HUES48 (cell line): ENCODE data around the gene ASB16.

ENCODE experiments used
- H3K27ac ChIP-seq: one replicate; pipeline ENCODE4 v1.7.0; 2013; ENCODE audit warnings: low read depth, low read length, inconsistent platforms
- H3K27me3 ChIP-seq: 2 replicates; pipeline ENCODE4 v1.6.1; 2013; ENCODE audit warnings: mild to moderate bottlenecking, low read length; ENCODE audit not compliant: control insufficient read depth, insufficient read depth
- H3K36me3 ChIP-seq: 2 replicates; pipeline ENCODE4 v1.6.1; 2013; ENCODE audit warnings: low read length; ENCODE audit not compliant: control insufficient read depth, insufficient read depth
- H3K4me1 ChIP-seq: 2 replicates; pipeline ENCODE4 v1.6.1; 2013; ENCODE audit warnings: mild to moderate bottlenecking, low read length; ENCODE audit not compliant: control insufficient read depth, insufficient read depth
- H3K4me3 ChIP-seq: 2 replicates; pipeline ENCODE4 v1.5.1; 2013; ENCODE audit warnings: mild to moderate bottlenecking, low read depth, low read length
- H3K9ac ChIP-seq: 2 replicates; pipeline ENCODE4 v1.6.1; 2013; ENCODE audit warnings: mild to moderate bottlenecking, low read depth, low read length, moderate library complexity
- H3K9me3 ChIP-seq: 2 replicates; pipeline ENCODE4 v1.6.1; 2013; ENCODE audit warnings: low read length; ENCODE audit not compliant: control insufficient read depth, insufficient read depth

Gene ASB16

DNA sequence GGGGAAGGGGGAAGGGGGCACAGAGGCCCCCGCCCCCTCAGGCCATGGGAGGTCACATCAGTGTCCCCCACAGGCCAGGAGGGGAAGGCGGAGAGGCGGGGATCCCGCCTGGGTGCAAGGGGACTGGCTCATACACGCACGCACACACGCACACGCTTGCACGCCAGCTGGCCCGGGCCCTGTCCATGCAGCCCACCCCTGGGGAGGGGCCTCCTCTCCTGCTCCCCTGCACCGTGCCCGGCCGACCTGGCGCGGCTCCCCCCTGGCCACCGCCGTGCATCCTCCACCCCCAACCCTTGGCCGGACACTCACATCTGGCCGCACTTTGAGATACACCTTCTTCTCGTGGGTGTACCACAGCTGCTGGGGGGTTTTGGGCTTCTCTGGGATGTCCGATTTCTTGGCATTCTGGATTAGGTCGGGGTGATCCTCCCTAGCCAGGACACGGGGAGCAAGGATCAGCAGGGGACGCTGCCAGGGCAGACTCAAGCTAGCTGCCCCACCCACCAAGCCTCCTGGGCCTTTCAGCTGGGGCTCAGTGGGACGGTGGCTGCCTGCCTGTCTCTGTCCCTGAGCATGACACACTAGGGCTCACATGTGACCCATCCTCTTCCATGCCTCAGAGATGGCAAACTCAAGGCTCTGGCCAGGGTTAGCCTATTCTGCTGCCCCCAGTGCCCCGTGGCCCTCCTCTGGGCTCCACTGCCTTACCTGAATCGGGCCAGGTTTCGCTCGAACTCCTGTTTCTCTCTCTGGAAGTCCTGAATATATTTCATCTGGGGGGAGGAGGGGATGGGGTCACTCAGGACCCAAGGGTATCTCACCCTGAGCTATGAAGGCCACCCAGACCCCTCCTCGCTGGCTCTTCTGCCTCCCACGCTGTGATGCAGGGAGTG, 42.3 kb downstream of the ASB16 start:
- H3K9ac ChIP-seq, result no peak overlapping the region
- H3K9me3 ChIP-seq, result no peaks in the 10 kb centered on the region
- no peak overlapping the region for H3K27ac ChIP-seq
- H3K27me3 ChIP-seq, result no peaks in the 10 kb centered on the region
- no peak overlapping the region for H3K4me3 ChIP-seq
- H3K36me3 ChIP-seq, result peaks cover 86% of the 10 kb centered on the region
- peaks cover 4% of the 10 kb centered on the region for H3K4me1 ChIP-seq

GRCh38 chr17:44213403-44214229, 43.1 kb downstream of the ASB16 start:
- Histone ChIP-seq H3K4me3 (no peak overlapping the region), H3K4me1 (peaks cover 8% of the 10 kb centered on the region), H3K9me3 (no peaks in the 10 kb centered on the region), H3K27me3 (no peaks in the 10 kb centered on the region), H3K27ac (no peak overlapping the region), H3K9ac (no peak overlapping the region), H3K36me3 (peaks cover 81% of the 10 kb centered on the region)

GRCh38 chr17:44214230-44214494, 43.7 kb downstream of the ASB16 start:
- no peak overlapping the region for H3K4me3 ChIP-seq
- H3K4me1 ChIP-seq, result peaks cover 8% of the 10 kb centered on the region
- no peaks in the 10 kb centered on the region for H3K9me3 ChIP-seq
- no peak overlapping the region for H3K9ac ChIP-seq
- H3K27ac ChIP-seq, result no peak overlapping the region
- peaks cover 75% of the 10 kb centered on the region for H3K36me3 ChIP-seq
- no peaks in the 10 kb centered on the region for H3K27me3 ChIP-seq

- no peak overlapping the region for H3K4me3 ChIP-seq
- H3K27ac ChIP-seq, result no peak overlapping the region
- H3K9me3 ChIP-seq, result no peaks in the 10 kb centered on the region
- peaks cover 8% of the 10 kb centered on the region for H3K4me1 ChIP-seq
- no peaks in the 10 kb centered on the region for H3K27me3 ChIP-seq
- no peak overlapping the region for H3K9ac ChIP-seq
- H3K36me3 ChIP-seq, result peaks cover 68% of the 10 kb centered on the region
Observed at GRCh38 chr17:44214896-44215295, 44.4 kb downstream of the ASB16 start.

DNA sequence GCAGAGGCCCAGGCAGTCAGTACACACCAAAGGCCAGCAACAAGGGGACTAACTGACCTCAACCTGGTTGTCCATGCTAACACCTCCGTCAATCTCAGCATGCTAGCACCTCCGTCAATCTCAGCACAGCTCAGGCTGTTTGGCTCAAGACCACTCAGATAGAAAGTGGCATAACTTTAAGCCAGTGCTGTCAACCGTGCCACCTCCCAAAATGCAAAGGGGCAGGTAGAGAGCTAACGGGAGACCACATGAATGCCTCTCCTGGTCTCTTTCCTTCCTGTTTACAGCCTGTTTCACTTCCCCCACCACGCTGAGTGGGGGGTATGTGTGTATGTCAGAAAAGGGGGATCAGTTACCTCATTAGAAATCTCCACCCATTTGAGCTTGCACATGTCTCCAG, 45.7 kb downstream of the ASB16 start:
- Histone ChIP-seq H3K9ac (no peak overlapping the region), H3K27ac (no peak overlapping the region), H3K36me3 (peaks cover 61% of the 10 kb centered on the region), H3K4me1 (peaks cover 8% of the 10 kb centered on the region), H3K4me3 (no peak overlapping the region), H3K9me3 (no peaks in the 10 kb centered on the region), H3K27me3 (no peaks in the 10 kb centered on the region)

DNA sequence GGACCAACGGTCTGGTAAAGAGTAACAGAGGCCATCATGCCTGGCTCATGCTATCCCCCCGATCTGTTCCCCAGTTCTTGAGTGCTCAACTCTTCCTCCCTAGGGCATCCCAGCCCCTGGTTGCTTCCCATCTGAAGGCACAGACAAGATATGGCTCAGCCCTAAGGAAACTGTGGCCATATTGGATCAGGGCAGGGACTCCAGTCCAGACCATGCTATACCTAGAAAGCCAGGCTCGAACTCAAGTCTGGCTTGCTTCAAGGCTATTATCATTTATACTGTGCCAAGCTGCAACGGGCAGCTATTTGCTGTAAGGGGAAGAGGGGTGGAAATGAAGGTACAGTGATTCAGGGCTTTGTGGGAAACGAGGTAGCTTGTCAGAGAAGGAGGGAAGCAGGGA, 46.2 kb downstream of the ASB16 start:
- Histone ChIP-seq H3K27ac (no peak overlapping the region), H3K9ac (no peak overlapping the region), H3K4me1 (peaks cover 8% of the 10 kb centered on the region), H3K9me3 (no peaks in the 10 kb centered on the region), H3K36me3 (peaks cover 56% of the 10 kb centered on the region), H3K4me3 (no peak overlapping the region), H3K27me3 (no peaks in the 10 kb centered on the region)

GRCh38 chr17:44217738-44218343, 47.3 kb downstream of the ASB16 start:
- H3K4me3 ChIP-seq, result peak overlapping the region; percentile 87
- peak overlapping the region; percentile 35 for H3K9ac ChIP-seq
- peak overlapping the region; percentile 95 for H3K27ac ChIP-seq
- peaks cover 51% of the 10 kb centered on the region for H3K36me3 ChIP-seq
- H3K27me3 ChIP-seq, result no peaks in the 10 kb centered on the region
- peaks cover 14% of the 10 kb centered on the region for H3K4me1 ChIP-seq
- H3K9me3 ChIP-seq, result no peaks in the 10 kb centered on the region

DNA sequence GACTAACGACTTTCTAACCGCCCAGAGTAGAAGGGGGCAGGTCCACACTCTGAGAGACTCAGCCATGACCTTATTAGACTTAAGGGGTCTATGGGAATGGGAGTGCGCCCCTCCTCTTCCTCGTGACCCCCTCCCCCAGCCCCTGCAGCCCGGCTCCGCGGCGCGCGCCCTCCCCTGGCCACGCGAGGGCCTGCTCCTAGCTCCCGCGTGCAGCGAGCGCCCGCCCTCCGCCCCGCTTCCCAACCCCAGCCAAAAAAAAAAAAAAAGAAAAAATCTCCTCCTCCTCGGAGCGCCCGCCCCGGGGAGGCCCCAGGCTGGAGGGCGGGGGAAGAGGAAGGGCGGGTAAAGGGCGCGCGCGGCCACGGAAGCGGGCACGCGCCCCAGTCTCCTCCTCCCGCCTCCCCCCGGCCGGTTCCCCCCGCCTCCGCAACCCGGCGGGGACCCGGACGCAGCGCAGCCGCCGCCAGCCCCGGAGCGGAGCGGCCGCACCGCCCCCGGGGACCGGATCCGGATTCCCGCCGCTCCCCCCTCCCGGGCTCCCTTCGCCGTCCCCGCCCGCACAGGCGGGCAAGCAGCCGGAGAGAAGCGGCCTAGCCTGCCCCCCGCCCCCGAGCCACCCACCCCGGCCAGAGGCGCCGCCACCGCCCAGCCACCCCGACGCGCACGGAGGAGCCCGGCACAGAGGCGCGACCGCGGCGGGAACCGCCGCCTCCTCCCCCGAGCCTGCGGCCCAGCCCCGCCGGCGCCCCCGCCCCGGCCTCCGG, 48.0 kb downstream of the ASB16 start:
- peak overlapping the region; percentile 87 for H3K4me3 ChIP-seq
- no peaks in the 10 kb centered on the region for H3K9me3 ChIP-seq
- peaks cover 44% of the 10 kb centered on the region for H3K36me3 ChIP-seq
- peak overlapping the region; percentile 95 for H3K27ac ChIP-seq
- H3K4me1 ChIP-seq, result peaks cover 16% of the 10 kb centered on the region
- H3K9ac ChIP-seq, result peak overlapping the region; percentile 93
- 0 out of 2 replicates have a peak, but pooled peaks cover 2% of the 10 kb centered on the region for H3K27me3 ChIP-seq

- H3K9me3 ChIP-seq, result no peaks in the 10 kb centered on the region
- H3K4me1 ChIP-seq, result peaks cover 16% of the 10 kb centered on the region
- H3K9ac ChIP-seq, result peak overlapping the region; percentile 93
- peak overlapping the region; percentile 87 for H3K4me3 ChIP-seq
- peak overlapping the region; percentile 95 for H3K27ac ChIP-seq
- peaks cover 38% of the 10 kb centered on the region for H3K36me3 ChIP-seq
- 0 out of 2 replicates have a peak, but pooled peaks cover 6% of the 10 kb centered on the region for H3K27me3 ChIP-seq
Observed at GRCh38 chr17:44219108-44219615, 48.7 kb downstream of the ASB16 start.

- H3K27me3 ChIP-seq, result 0 out of 2 replicates have a peak, but pooled peaks cover 6% of the 10 kb centered on the region
- peaks cover 32% of the 10 kb centered on the region for H3K36me3 ChIP-seq
- H3K9me3 ChIP-seq, result no peaks in the 10 kb centered on the region
- H3K4me1 ChIP-seq, result peaks cover 16% of the 10 kb centered on the region
- H3K4me3 ChIP-seq, result peak within 1 kb of the TSS; percentile 87
- peak within 1 kb of the TSS; percentile 95 for H3K27ac ChIP-seq
- peak within 1 kb of the TSS; percentile 95 for H3K9ac ChIP-seq
Observed at GRCh38 chr17:44219616-44220212, 49.2 kb downstream of the ASB16 start, which contains the start of gene UBTF. TSS of gene UBTF (minus strand) at chr17:44219675. CDS start at chr17:44218229, 1,446 bp downstream.
